ENCODE data around the gene CMTR1.

DNA sequence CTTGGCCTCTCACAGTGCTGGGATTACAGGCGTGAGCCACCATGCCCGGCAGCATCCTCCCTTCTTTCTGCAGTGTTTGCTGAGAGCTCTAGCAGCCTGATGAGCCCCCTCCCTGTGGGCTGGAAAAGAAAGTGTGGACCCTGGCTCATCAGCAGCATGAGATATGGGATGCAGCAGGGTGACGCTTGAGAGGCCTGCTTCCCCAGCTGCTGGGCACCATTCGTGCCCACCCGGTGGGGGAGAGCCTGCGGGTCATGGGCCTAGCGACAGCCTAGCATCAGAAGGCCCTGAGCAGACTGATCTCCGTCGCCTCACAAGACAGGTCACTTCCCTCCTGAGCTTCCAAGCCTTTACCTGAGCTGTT, 82.7 kb downstream of the CMTR1 start:
- no peak for TF ChIP-seq POLR2AphosphoS5 (IDR thresholded peaks at IDR 0.05; ENCODE audit: low read depth, low read length)
- no peak for TF ChIP-seq TAF1 (IDR thresholded peaks at IDR 0.05; ENCODE audit: borderline replicate concordance, insufficient read depth, low read length)
- no peak for TF ChIP-seq SIN3A (IDR thresholded peaks at IDR 0.05; ENCODE audit: borderline replicate concordance, insufficient read depth, low read length)
- TF ChIP-seq, protein P1, sequence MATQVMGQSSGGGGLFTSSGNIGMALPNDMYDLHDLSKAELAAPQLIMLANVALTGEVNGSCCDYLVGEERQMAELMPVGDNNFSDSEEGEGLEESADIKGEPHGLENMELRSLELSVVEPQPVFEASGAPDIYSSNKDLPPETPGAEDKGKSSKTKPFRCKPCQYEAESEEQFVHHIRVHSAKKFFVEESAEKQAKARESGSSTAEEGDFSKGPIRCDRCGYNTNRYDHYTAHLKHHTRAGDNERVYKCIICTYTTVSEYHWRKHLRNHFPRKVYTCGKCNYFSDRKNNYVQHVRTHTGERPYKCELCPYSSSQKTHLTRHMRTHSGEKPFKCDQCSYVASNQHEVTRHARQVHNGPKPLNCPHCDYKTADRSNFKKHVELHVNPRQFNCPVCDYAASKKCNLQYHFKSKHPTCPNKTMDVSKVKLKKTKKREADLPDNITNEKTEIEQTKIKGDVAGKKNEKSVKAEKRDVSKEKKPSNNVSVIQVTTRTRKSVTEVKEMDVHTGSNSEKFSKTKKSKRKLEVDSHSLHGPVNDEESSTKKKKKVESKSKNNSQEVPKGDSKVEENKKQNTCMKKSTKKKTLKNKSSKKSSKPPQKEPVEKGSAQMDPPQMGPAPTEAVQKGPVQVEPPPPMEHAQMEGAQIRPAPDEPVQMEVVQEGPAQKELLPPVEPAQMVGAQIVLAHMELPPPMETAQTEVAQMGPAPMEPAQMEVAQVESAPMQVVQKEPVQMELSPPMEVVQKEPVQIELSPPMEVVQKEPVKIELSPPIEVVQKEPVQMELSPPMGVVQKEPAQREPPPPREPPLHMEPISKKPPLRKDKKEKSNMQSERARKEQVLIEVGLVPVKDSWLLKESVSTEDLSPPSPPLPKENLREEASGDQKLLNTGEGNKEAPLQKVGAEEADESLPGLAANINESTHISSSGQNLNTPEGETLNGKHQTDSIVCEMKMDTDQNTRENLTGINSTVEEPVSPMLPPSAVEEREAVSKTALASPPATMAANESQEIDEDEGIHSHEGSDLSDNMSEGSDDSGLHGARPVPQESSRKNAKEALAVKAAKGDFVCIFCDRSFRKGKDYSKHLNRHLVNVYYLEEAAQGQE (IDR thresholded peaks at IDR 0.05; ENCODE audit: insufficient read depth in 1 of 2, low read depth in 2 of 2, low read length in 2 of 2): no peak
- no peak for TF ChIP-seq FOXP2 (optimal IDR thresholded peaks at IDR 0.05; ENCODE audit: borderline replicate concordance, extremely low read depth, extremely low read length, insufficient read depth)
